ENCODE data around the gene FAM76B. TPM values are rescaled to one million over a fixed set of nuclear protein-coding genes. Genes with fewer than 3 reads are reported as not detected.

Gene FAM76B
- total and polyA plus RNA-seq, 9 of the 15 experiments (the other 6 are each of a cell fraction or from before 2014, with no cell fraction given): 22.5 to 60.0 (median 35.0) TPM

- TF ChIP-seq REST (IDR thresholded peaks at IDR 0.05; ENCODE audit: borderline replicate concordance) (peak; percentile 48), REST (CRISPR knock-in tag; IDR thresholded peaks at IDR 0.05; ENCODE audit: low read depth) (no peak), ELK3 (CRISPR knock-in tag; IDR thresholded peaks at IDR 0.05) (0 out of 2 replicates have a peak, but pooled peaks have one; percentile 31), TFE3 (CRISPR knock-in tag; IDR thresholded peaks at IDR 0.05) (peak; percentile 90), MTF1 (CRISPR knock-in tag; IDR thresholded peaks at IDR 0.05; ENCODE audit: borderline replicate concordance) (no peak), ATF1 (CRISPR knock-in tag; IDR thresholded peaks at IDR 0.05) (no peak), ATF1 (tag; IDR thresholded peaks at IDR 0.05) (no peak), ZKSCAN3 (CRISPR knock-in tag; IDR thresholded peaks at IDR 0.05) (no peak), ZBTB43 (CRISPR knock-in tag; IDR thresholded peaks at IDR 0.05) (no peak)
Observed at GRCh38 chr11:95790933-95791708, 1.5 kb upstream of the FAM76B start (continued).

All from K562 (cell line).